DMS153 treated with DMSO at 0.1 percent for 48 hours (cell line): ENCODE results near the gene RTN4IP1.
"Not testable (repeated sequence)": the region's sequence is repeated elsewhere in the genome, so short reads cannot be mapped to it uniquely, and the experiment has no call there.

Source experiments
- DNase-seq: peaks from one replicate; lab custom pipeline; 2025; ENCODE audit not compliant: unreplicated experiment; lab: John Stamatoyannopoulos, UW

RTN4IP1 gene

GRCh38 chr6:106548926-106549455 is 80.3 kb downstream of the RTN4IP1 start:
- not testable (repeated sequence) for DNase-seq

- no peak for DNase-seq
Measured at GRCh38 chr6:106547601-106548453, 81.5 kb downstream of the RTN4IP1 start.

- peak; percentile 32 for DNase-seq
Measured at GRCh38 chr6:106546691-106547414, 82.4 kb downstream of the RTN4IP1 start.

GRCh38 chr6:106546261-106546690 is 83.0 kb downstream of the RTN4IP1 start:
- DNase-seq = no peak

GRCh38 chr6:106540907-106541306 is 88.4 kb downstream of the RTN4IP1 start:
- no peak for DNase-seq

- DNase-seq = no peak
Measured at GRCh38 chr6:106540432-106540831, 88.9 kb downstream of the RTN4IP1 start.

GRCh38 chr6:106539936-106540335 is 89.4 kb downstream of the RTN4IP1 start:
- DNase-seq = no peak

GRCh38 chr6:106538145-106538544 is 91.2 kb downstream of the RTN4IP1 start:
- no peak for DNase-seq

GRCh38 chr6:106537662-106538061 is 91.6 kb downstream of the RTN4IP1 start:
- DNase-seq = no peak

GRCh38 chr6:106536851-106537250 is 92.4 kb downstream of the RTN4IP1 start:
- no peak for DNase-seq

- DNase-seq = no peak
Measured at GRCh38 chr6:106536357-106536756, 92.9 kb downstream of the RTN4IP1 start.

- no peak for DNase-seq
Measured at GRCh38 chr6:106535012-106535411, 94.3 kb downstream of the RTN4IP1 start.

- DNase-seq = no peak
Measured at GRCh38 chr6:106534564-106534982, 94.7 kb downstream of the RTN4IP1 start.

GRCh38 chr6:106534004-106534403 is 95.3 kb downstream of the RTN4IP1 start:
- DNase-seq = no peak

- DNase-seq = no peak
Measured at GRCh38 chr6:106533054-106533453, 96.2 kb downstream of the RTN4IP1 start.

GRCh38 chr6:106530502-106530901 is 98.8 kb downstream of the RTN4IP1 start:
- DNase-seq = no peak

GRCh38 chr6:106530026-106530425 is 99.3 kb downstream of the RTN4IP1 start:
- no peak for DNase-seq

GRCh38 chr6:106529438-106529837 is 99.9 kb downstream of the RTN4IP1 start:
- no peak for DNase-seq

GRCh38 chr6:106528521-106528920 is 100.8 kb downstream of the RTN4IP1 start:
- no peak for DNase-seq

GRCh38 chr6:106527979-106528378 is 101.3 kb downstream of the RTN4IP1 start:
- DNase-seq = no peak

- no peak for DNase-seq
Measured at GRCh38 chr6:106527117-106527516, 102.2 kb downstream of the RTN4IP1 start.

GRCh38 chr6:106525882-106526275 is 103.4 kb downstream of the RTN4IP1 start:
- DNase-seq = no peak
